Measurements from ENCODE around the gene MPEG1. TPM values are rescaled to one million over a fixed set of nuclear protein-coding genes. Genes with fewer than 3 reads are reported as not detected.

Gene MPEG1
- total RNA-seq, 2 experiments from 2014 or later = not detected

GRCh38 chr11:59219836-59220235, 7.1 kb upstream of the MPEG1 start:
- ChIA-PET POLR2A (no interaction called here), CTCF (no interaction called here)

- POLR2A ChIA-PET = no interaction called here
- CTCF ChIA-PET = no interaction called here
These were observed 6.2 kb upstream of the MPEG1 start for GRCh38 chr11:59218893-59219292.

GRCh38 chr11:59218319-59218718, 5.6 kb upstream of the MPEG1 start:
- ChIA-PET CTCF (no interaction called here), POLR2A (no interaction called here)

GRCh38 chr11:59216641-59217564, 4.2 kb upstream of the MPEG1 start:
- POLR2A ChIA-PET = no interaction called here
- CTCF ChIA-PET = no interaction called here

GRCh38 chr11:59214141-59214893, 1.6 kb upstream of the MPEG1 start:
- POLR2A ChIA-PET = no interaction called here
- CTCF ChIA-PET = no interaction called here

- CTCF ChIA-PET = no interaction called here
- POLR2A ChIA-PET = no interaction called here
These were observed 505 bp downstream of the MPEG1 start for GRCh38 chr11:59212222-59212621.

GRCh38 chr11:59208956-59209355, 3.8 kb downstream of the MPEG1 start:
- ChIA-PET CTCF (interaction anchor here (1.5 kb wide), 1 partner anchor 42 kb away, joined by 3 read pairs; no protein-coding TSS in a partner anchor), POLR2A (no interaction called here)

- POLR2A ChIA-PET = no interaction called here
- CTCF ChIA-PET = no interaction called here
These were observed 4.7 kb downstream of the MPEG1 start for GRCh38 chr11:59207988-59208451.

GRCh38 chr11:59206635-59207034, 6.1 kb downstream of the MPEG1 start:
- ChIA-PET POLR2A (no interaction called here), CTCF (interaction anchor here (0.6 to 1.9 kb wide), 3 partner anchors 13 to 35 kb away, joined by 3 to 10 read pairs (median 3); partner anchors contain the start of gene DTX4)

- ChIA-PET POLR2A (no interaction called here), CTCF (interaction anchor here (1.1 to 1.9 kb wide), 2 partner anchors 12 to 34 kb away, joined by 3 to 10 read pairs; partner anchors contain the start of gene DTX4)
These were observed 7.1 kb downstream of the MPEG1 start for GRCh38 chr11:59205648-59206047.

GRCh38 chr11:59204746-59205145, 8.0 kb downstream of the MPEG1 start:
- POLR2A ChIA-PET = no interaction called here
- CTCF ChIA-PET = interaction anchor here (1.9 kb wide), 1 partner anchor 33 kb away, joined by 10 read pairs; the partner anchor contains the start of gene DTX4

- CTCF ChIA-PET = interaction anchor here (1.0 to 1.7 kb wide), 4 partner anchors 9 to 148 kb away, joined by 3 to 8 read pairs (median 4); partner anchors contain the start of gene DTX4
- POLR2A ChIA-PET = no interaction called here
These were observed 11.4 kb downstream of the MPEG1 start for GRCh38 chr11:59201353-59201752.

- CTCF ChIA-PET = interaction anchor here (1.0 kb wide), 1 partner anchor 29 kb away, joined by 3 read pairs; no protein-coding TSS in a partner anchor
- POLR2A ChIA-PET = no interaction called here
These were observed 12.3 kb downstream of the MPEG1 start for GRCh38 chr11:59200423-59200746.

- POLR2A ChIA-PET = no interaction called here
- CTCF ChIA-PET = interaction anchor here (0.8 to 1.8 kb wide), 3 partner anchors 13 to 29 kb away, joined by 3 to 9 read pairs (median 3); partner anchors contain the start of gene DTX4
These were observed 12.9 kb downstream of the MPEG1 start for GRCh38 chr11:59199546-59200422.

GRCh38 chr11:59198726-59199125, 14.0 kb downstream of the MPEG1 start:
- ChIA-PET POLR2A (no interaction called here), CTCF (interaction anchor here (0.8 to 1.8 kb wide), 2 partner anchors 12 to 27 kb away, joined by 3 to 9 read pairs; partner anchors contain the start of gene DTX4)

- ChIA-PET POLR2A (no interaction called here), CTCF (interaction anchor here (1.8 kb wide), 1 partner anchor 11 kb away, joined by 9 read pairs; no protein-coding TSS in a partner anchor)
These were observed 14.7 kb downstream of the MPEG1 start for GRCh38 chr11:59197991-59198390.

- POLR2A ChIA-PET = no interaction called here
- CTCF ChIA-PET = no interaction called here
These were observed 15.9 kb downstream of the MPEG1 start for GRCh38 chr11:59196777-59197176.

GRCh38 chr11:59195586-59195985, 17.1 kb downstream of the MPEG1 start:
- CTCF ChIA-PET = interaction anchor here (0.7 to 1.0 kb wide), 2 partner anchors 9 kb away, joined by 3 read pairs; no protein-coding TSS in a partner anchor
- POLR2A ChIA-PET = no interaction called here

- ChIA-PET POLR2A (no interaction called here), CTCF (interaction anchor here (0.8 to 1.8 kb wide), 3 partner anchors 9 to 22 kb away, joined by 3 to 6 read pairs (median 3); partner anchors contain the start of gene DTX4)
These were observed 19.1 kb downstream of the MPEG1 start for GRCh38 chr11:59193587-59194130.
